Thyroid gland (tissue), 4 donors: ENCODE measurements around the gene ADAMTSL2. TPM values are rescaled to one million over a fixed set of nuclear protein-coding genes. Genes with fewer than 3 reads are reported as not detected.
A peak's percentile ranks its signal among the peaks of the same experiment; 100 is the strongest.

Experiments
- DNase-seq, 2 donors: peaks; one replicate each; pipeline ENCODE4 v3.0.0-alpha.2; 2019
- H3K27ac ChIP-seq, 3 donors: fragments of 200-600 bp; sonication (generic); 1 replicate in 2 of 3; 2 replicates in 1 of 3; pipeline ENCODE4 v1.5.1; 2016 to 2019; ENCODE audit warnings: mild to moderate bottlenecking in 1 of 3, moderate library complexity in 1 of 3
- H3K27me3 ChIP-seq: fragments of 200-600 bp; sonication (generic); one replicate; pipeline ENCODE4 v1.5.1; 2019
- H3K36me3 ChIP-seq, 2 donors: fragments of 200-600 bp; sonication (generic); one replicate each; pipeline ENCODE4 v1.5.1; 2016 to 2019
- H3K4me1 ChIP-seq, 2 donors: fragments of 200-600 bp; sonication (generic); one replicate each; pipeline ENCODE4 v1.5.1; 2017 to 2019
- H3K4me3 ChIP-seq, 3 donors: fragments of 200-600 bp; sonication (generic); replicated peaks in 1 of 3; 1 replicate in 2 of 3; 2 replicates in 1 of 3; pipeline ENCODE4 v1.5.1; 2016; ENCODE audit warnings: mild to moderate bottlenecking in 1 of 3
- H3K9me3 ChIP-seq: fragments of 200-600 bp; sonication (generic); one replicate; pipeline ENCODE4 v1.5.1; 2017
- POLR2A ChIP-seq, 2 donors: fragments of 450-650 bp; IDR thresholded peaks; one replicate each; pipeline ENCODE4 v1.6.1; 2017; ENCODE audit warnings: antibody characterized with exemption in 2 of 2, mild to moderate bottlenecking in 2 of 2, moderate library complexity in 1 of 2
- WGBS, 2 donors: methylation state at CpG; one replicate each; pipeline ENCODE4 v1.1.5; 2017; 5-methylcytosine and 5-hydroxymethylcytosine counted together
- intact Hi-C: fragments of 100-400 bp; cut with DNase I; formaldehyde crosslinking; loops from one replicate; pipeline ENCODE4 v1.15.1; 2023
- total RNA-seq, 4 donors: library from RNA; depleted of rRNA; stranded (reverse); fragments of >200 nt; gene quantifications; one replicate each; pipeline ENCODE4 v1.2.3, GENCODE V29; 2016
- TF ChIP-seq, protein P1 (sequence below), 6 experiments: fragments of 200-600 bp in 3 of 6; fragments of 450-650 bp in 3 of 6; sonication (generic) in 3 of 6; IDR thresholded peaks; one replicate each; pipeline ENCODE4 v1.5.1; 2016 to 2019; ENCODE audit warnings: antibody characterized with exemption in 6 of 6, mild to moderate bottlenecking in 2 of 6, inconsistent platforms in 1 of 6, moderate library complexity in 1 of 6

Gene ADAMTSL2
- total RNA-seq, 4 donors from 2014 or later, result 2.4 to 9.3 (median 8.7) TPM

DNA sequence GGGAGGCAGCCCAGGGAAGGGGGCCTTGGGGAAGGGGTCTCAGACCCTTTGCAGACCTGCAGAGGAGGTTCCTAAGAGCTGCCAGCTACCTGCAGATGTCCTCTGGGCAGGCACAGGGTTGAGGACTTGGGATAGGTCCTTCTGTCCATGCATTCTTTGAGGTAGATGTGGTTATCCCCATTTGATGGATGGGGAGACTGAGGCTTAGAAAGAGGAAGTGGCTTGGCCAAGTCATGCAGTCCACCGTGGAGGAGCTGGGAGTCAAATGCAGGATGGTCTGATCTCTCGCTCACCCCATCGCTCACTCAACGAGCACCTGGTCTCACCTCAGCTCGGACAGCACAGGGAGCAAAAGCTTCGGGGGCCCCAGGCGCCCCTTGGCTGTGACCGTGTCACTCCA lies 20.2 kb downstream of the ADAMTSL2 start:
- no peak for TF ChIP-seq POLR2A (IDR thresholded peaks at IDR 0.05)
- TF ChIP-seq, protein P1, sequence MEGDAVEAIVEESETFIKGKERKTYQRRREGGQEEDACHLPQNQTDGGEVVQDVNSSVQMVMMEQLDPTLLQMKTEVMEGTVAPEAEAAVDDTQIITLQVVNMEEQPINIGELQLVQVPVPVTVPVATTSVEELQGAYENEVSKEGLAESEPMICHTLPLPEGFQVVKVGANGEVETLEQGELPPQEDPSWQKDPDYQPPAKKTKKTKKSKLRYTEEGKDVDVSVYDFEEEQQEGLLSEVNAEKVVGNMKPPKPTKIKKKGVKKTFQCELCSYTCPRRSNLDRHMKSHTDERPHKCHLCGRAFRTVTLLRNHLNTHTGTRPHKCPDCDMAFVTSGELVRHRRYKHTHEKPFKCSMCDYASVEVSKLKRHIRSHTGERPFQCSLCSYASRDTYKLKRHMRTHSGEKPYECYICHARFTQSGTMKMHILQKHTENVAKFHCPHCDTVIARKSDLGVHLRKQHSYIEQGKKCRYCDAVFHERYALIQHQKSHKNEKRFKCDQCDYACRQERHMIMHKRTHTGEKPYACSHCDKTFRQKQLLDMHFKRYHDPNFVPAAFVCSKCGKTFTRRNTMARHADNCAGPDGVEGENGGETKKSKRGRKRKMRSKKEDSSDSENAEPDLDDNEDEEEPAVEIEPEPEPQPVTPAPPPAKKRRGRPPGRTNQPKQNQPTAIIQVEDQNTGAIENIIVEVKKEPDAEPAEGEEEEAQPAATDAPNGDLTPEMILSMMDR (IDR thresholded peaks at IDR 0.05), result no peak
- H3K36me3 ChIP-seq, result no peaks in the 10 kb centered on the region
- WGBS, 2 donors, result 91 to 95% methylated on average over 8 of the region's 8 CpGs
- no peak overlapping the region for H3K4me3 ChIP-seq
- intact Hi-C loops, result no loop called here
- peaks cover 1 to 20% of the 10 kb centered on the region in 2 donors for H3K4me1 ChIP-seq
- H3K9me3 ChIP-seq, result no peaks in the 10 kb centered on the region
- H3K27me3 ChIP-seq, result no peaks in the 10 kb centered on the region
- no peak for DNase-seq
- H3K27ac ChIP-seq, result no peak overlapping the region

DNA sequence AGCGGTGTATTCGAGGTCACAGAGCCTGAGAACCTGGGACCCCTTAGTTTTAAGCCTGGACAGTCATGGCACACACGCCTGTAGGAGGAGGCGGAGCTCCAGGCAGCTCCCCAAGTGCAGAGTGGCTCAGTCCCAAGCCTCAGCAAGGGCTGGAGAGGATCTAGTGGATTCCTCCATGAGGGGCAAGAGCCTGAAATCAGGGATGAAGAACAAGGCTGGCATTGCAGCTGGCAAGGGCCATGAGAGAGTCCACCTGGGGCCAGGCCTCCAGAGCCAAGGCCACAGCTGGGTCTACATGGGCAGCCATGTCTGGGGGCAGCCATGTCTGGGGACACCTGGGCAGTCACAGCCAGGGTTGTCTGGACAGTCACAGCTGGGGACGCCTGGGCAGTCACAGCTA lies 21.9 kb downstream of the ADAMTSL2 start:
- peaks cover 10 to 31% of the 10 kb centered on the region in 2 donors for H3K4me1 ChIP-seq
- intact Hi-C loops, result no loop called here
- H3K4me3 ChIP-seq, result no peak overlapping the region
- H3K36me3 ChIP-seq, result no peaks in the 10 kb centered on the region
- TF ChIP-seq POLR2A (IDR thresholded peaks at IDR 0.05), result no peak
- TF ChIP-seq, protein P1 (IDR thresholded peaks at IDR 0.05), result no peak
- no peaks in the 10 kb centered on the region for H3K9me3 ChIP-seq
- no peak overlapping the region for H3K27ac ChIP-seq
- WGBS, 2 donors, result 85 to 87% methylated on average over 4 of the region's 5 CpGs
- H3K27me3 ChIP-seq, result no peaks in the 10 kb centered on the region
- DNase-seq, result no peak

DNA sequence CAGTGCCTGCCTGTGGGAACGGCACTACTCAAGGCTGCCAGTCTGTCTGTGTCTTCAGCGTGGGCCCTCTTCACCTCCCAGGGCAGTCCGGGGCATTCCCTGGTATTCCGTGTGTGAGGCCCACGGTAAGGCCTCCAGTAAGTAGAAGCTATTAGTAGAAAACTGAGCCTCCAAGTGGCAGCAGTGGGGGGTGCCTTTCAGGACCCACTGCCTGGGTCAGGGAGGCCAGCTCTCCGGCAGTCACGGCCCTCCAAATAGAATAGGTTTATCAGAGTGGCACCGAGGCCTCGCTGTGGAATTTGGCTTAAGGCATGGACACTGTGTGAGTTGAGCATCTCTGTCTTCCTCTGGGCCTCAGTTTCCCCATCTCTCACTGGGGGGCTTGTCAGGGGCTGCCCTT lies 23.1 kb downstream of the ADAMTSL2 start:
- TF ChIP-seq, protein P1 (IDR thresholded peaks at IDR 0.05), result no peak
- no peak for TF ChIP-seq POLR2A (IDR thresholded peaks at IDR 0.05)
- intact Hi-C loops, result no loop called here
- DNase-seq, result no peak
- no peaks in the 10 kb centered on the region for H3K36me3 ChIP-seq
- H3K9me3 ChIP-seq, result no peaks in the 10 kb centered on the region
- WGBS, 2 donors, result 91 to 97% methylated on average over 6 to 9 of the region's 9 CpGs
- H3K4me1 ChIP-seq, result peaks cover 10 to 31% of the 10 kb centered on the region in 2 donors
- peak overlapping the region in 1 of 3 donors; percentile 52 for H3K27ac ChIP-seq
- no peak overlapping the region for H3K4me3 ChIP-seq
- H3K27me3 ChIP-seq, result no peaks in the 10 kb centered on the region

DNA sequence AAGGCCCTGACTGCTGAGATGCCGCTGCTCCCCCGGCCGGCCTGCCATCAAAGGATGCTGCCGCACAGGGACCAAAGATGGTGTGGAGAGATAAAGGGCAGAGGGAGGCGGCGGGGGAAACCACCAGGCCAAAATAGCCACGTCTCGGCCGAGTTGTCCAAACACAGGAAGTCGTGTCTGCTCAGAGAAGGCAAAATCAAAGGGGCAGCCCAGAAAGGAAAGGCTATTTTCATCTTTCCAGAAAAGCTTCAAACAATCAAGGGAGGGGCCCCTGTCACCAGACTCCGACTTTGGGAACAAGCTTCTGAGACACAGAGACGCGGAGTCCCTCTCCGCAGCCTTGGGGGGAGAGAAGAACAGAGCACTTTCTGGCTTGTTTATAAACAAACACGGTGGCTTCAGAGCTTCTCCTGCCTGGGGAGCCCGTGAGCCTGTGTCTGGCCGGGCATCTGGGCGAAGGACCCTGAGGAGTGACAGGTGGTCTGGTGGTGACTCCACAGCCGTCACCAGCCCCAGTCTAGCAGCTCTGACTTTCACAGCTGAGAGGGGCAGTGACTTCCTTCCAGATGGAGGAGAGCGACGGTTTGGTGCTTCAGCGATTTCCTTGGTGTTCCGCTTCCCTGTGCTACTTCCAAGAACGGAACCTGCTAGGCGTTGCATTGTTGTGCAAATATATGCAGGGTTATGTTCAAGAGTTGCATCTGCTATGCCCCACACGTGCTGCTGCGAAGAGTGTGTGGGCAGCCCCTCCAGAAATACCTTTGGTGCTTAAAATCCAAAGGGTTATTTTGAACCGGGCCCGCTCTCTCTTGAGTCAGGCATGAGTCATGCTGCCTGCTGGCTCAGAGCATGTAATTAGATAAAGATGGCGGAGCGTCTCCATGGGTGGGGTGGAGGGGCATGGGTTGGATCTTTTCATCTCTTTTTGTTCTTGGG lies 24.0 kb downstream of the ADAMTSL2 start:
- WGBS, 2 donors, result 66 to 74% methylated on average over 31 of the region's 31 CpGs
- no peak for DNase-seq
- TF ChIP-seq POLR2A (IDR thresholded peaks at IDR 0.05), result no peak
- TF ChIP-seq, protein P1 (IDR thresholded peaks at IDR 0.05), result no peak
- peak overlapping the region; percentile 21 to 58 (median 52) for H3K27ac ChIP-seq
- H3K27me3 ChIP-seq, result no peaks in the 10 kb centered on the region
- H3K9me3 ChIP-seq, result no peaks in the 10 kb centered on the region
- H3K4me3 ChIP-seq, result no peak overlapping the region
- no peaks in the 10 kb centered on the region for H3K36me3 ChIP-seq
- H3K4me1 ChIP-seq, result peaks cover 17 to 39% of the 10 kb centered on the region in 2 donors
- intact Hi-C loops, result no loop called here

DNA sequence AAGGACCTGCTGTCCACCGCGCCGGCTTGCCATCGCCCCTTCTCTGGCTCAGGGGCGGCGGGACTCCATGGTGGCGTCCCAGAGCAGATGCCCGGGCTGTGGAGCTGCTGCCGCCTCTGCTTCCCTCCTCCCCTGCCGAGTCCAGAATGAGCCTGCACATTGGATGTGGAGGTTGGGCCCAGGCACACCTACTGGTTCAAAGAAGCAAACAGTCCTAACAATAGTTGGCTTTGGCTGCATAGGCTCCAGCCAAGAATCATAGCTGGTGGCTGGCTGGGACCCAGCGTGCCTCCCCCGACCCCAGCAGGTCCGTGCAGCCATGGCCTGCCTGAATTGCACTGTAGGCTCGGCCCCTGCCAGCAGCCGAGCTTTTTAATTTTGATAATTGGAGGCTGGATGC lies 25.8 kb downstream of the ADAMTSL2 start:
- intact Hi-C loops, result no loop called here
- peak; percentile 35 to 50 for DNase-seq
- Histone ChIP-seq H3K4me3 (no peak overlapping the region), H3K9me3 (no peaks in the 10 kb centered on the region), H3K36me3 (no peaks in the 10 kb centered on the region), H3K4me1 (peaks cover 18 to 45% of the 10 kb centered on the region in 2 donors), H3K27ac (no peak overlapping the region), H3K27me3 (no peaks in the 10 kb centered on the region)
- WGBS, 2 donors, result 27 to 73% methylated on average over 5 to 12 of the region's 15 CpGs
- no peak for TF ChIP-seq POLR2A (IDR thresholded peaks at IDR 0.05)
- TF ChIP-seq, protein P1 (IDR thresholded peaks at IDR 0.05), result peak in 1 of 6 experiments; percentile 19
